ENCODE measurements around the gene LARGE1. TPM values are rescaled to one million over a fixed set of nuclear protein-coding genes. Genes with fewer than 3 reads are reported as not detected.

The LARGE1 gene
- total RNA-seq, 1 experiment from 2014 or later: 1.0 TPM

DNA sequence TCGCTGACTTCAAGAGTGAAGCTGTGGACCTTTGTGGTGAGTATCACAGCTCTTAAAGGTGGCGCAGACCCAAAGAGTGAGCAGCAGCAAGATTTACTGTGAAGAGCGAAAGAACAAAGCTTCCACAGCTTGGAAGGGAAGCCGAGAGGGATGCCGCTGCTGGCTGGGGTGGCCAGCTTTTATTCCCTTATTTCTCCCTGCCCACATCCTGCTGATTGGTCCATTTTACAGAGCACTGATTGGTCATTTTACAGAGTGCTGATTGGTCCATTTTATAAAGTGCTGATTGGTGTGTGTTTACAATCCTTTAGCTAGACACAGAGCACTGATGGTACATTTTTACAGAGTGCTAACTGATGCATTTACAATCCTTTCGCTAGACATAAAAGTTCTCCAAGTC, 353.8 kb downstream of the LARGE1 start:
- peak; percentile 6 for DNase-seq (ENCODE audit: low read depth)

DNA sequence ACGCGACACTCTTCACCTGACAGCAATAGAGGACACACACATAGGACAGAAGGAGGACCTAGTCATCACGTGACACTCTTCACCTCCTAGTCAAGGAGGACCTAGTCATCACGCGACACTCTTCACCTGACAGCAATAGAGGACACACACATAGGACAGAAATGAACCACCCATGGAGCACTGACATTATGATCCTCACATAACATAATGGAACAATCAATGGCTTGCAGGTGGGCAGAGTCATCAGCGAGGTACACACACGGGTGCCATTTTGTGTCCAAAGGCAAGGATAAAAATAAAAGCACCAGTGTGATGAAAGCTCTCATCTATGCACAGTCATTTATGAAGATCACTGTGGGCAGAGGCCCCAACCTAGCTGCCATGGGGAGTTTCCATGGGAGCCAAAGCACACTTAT, 354.7 kb downstream of the LARGE1 start:
- no peak for DNase-seq (ENCODE audit: low read depth)

DNA sequence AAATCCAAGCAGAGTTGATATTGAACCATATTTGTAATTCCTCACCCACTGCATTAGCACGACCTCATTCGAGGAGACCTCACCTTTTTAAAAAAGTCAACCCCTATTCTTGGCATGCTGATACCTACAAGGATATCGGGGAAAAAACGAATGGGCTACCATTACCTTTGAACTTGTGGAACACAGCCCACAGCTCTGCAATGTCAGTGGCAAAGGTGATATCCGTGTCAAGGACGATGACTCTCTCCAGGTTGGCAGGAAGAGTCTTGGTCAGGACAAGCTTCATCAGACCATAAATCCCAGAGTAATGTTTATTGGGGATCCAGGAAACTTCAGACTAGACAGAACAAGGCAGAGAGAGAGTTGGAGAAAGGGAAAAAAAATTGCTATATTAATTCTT, 355.6 kb downstream of the LARGE1 start:
- DNase-seq (ENCODE audit: low read depth): no peak

DNA sequence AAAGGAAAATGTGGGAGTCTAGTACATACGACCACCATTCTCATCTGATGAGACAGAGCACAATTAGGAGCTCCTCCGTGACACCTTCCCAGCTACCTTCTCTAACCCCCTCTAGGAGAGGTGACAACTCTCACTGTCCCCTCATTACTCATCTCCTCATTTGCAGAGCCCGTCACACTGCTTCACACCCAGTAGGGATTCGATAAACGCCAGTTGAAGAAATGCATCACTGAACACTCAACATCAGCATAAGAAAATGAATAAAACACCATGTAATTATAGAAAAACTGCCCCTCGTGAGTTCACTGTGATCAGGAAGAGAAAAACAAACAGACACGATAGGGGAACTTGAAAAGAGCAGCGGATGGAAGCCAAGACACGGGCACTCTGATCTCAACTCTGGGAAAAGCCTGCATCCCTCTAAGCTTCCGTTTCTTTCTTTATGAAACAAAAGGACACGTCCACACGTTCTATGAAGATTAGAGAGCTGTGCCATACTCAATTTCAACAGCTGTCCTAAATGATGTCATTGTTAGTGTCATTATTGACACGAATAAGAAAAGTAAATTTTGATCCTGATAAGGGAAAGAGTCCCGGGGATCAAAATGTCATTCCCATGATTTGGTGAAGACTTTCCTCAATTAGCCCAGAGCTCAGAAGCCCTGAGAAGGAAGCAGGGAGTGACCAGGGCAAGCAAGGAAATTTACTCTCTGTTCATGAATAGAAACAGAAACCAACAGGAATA, 356.9 kb downstream of the LARGE1 start:
- DNase-seq (ENCODE audit: low read depth): no peak

DNA sequence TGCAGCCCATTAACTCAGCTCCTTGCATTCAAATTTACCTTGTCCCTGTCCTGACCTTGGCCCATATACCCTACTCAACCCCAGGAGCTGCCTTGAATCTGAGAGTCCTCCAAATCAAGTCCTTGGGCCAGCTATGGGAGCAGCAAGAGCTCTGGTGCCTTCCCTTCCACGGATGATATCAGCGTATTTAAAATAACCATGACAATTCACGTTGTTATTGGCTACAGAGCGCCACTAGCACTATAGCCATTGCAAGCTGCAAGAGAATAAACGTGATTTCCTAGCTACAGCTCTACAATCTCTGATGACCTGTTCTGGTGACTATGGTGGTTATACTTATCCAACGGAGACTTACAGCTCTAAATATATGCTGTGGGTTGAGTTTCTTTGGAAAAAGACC, 357.8 kb downstream of the LARGE1 start:
- no peak for DNase-seq (ENCODE audit: low read depth)

DNA sequence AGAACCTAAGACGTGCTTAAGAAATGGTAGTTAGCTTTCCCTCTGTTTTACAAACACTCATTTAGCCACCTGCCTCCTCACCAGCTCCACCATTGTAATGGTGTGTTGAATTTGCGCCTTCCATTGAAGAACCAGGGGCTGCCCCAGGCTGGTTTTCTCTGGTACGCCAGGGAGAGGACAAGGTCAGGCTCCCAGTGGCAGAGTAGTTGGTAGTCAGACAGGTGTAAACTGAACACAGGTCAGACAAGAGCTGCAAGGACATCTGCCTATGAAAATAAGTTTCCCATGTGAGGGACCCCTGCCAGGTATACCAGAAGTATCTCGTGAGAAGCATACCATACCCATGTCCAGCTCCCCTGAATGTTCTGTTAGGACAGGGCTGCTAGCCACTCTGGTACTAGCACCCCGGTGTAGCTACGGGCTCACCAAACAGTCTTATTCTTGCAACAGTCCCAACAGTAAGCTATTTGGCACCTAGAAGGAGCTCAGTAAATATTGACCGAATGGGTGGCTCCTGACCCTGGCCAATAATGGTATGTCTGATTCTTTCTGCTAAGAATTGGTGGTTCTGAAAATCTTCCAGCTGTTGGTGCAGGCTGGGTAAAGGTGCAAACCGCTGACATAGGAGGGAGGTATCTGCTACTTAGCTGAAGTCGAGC, 359.0 kb downstream of the LARGE1 start:
- no peak for DNase-seq (ENCODE audit: low read depth)

DNA sequence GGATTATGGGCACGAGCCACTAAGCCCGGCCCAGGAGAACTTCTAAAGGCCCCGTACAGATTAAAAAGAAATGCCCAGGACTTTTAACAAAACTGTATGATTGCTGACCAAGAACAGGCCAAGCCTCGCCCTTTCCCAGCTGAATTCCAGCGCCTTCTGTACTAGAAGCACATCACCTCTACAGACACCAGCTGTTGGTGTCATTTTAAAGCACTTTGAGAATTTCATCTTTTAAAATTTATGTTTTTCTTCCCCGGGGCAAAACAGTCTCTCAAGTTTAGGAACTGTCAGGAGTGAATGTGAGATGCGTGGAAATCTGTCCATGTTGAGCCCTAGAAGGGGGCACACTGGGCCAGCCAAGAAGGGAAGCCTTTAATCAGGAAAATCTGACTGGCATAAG, 362.4 kb downstream of the LARGE1 start:
- DNase-seq (ENCODE audit: low read depth): no peak

DNA sequence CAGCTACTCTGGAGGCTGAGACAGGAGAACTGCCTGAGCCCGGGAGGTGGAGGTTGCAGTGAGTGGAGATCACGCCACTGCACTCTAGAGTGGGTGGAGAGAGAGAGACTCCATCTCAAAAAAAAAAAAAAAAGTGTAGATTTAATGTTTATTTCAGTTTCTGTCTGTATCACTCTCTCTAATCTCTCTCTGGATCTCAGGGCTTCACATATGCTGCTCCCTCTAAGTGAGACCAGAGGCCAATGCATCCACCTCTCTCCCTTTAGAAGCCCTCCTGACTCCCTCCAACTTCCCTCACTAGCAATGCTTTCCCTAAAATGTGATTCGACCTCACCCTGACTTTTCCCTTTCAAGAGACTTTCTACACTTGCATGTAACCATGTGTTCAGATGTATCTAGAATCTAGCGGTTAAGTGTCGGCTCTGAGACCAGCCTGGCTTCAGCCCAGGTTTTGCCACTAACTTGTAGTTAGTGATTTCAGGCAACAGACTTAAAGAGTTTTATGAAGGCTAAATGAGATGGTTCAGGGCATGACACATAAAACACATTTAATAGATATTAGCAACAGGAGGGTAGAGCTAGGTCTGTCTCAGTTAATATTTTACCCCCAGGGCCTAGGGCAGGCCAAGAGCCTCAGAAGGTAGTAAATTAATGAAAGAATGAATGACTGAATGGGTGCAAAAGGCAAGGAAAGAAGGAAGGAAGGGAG, 364.3 kb downstream of the LARGE1 start:
- DNase-seq (ENCODE audit: low read depth): no peak

DNA sequence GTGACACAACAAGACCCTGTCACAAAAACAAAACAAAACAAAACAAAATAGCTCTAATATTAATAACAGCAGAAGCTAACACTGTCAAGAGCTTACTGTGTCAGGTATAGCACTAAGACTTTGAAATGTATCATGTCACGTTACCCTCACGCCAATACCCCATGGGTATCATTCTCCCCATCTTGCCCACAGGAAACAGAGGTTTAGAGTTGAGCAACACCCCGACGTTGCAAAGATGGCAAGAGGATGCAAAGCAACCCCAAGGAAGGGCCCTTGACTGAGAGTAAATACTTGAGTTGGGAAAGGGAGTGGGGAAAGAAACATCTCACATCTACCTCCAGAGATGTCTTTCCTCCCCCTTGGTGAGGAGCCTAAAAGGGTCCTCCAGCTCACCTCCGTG, 366.8 kb downstream of the LARGE1 start:
- DNase-seq (ENCODE audit: low read depth): no peak

DNA sequence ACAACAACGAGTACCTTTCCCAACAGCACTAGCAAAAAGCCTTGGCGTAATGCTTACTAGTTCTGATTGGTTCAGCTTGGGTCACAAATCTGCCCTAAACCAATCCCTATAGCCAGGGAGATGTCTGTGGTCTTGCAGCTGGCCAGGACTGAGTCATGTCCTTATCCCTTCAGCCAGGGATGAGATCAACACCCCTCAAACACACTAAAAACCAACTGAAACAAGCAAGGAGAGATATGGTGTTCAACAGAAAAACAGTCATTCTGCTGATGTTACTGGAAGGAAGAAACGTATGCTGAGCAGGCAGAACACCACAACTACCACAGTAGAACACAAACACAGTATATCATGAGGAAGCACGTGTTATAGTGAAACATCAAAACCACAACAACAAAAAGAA, 375.6 kb downstream of the LARGE1 start:
- peak; percentile 2 for DNase-seq (ENCODE audit: low read depth)

DNA sequence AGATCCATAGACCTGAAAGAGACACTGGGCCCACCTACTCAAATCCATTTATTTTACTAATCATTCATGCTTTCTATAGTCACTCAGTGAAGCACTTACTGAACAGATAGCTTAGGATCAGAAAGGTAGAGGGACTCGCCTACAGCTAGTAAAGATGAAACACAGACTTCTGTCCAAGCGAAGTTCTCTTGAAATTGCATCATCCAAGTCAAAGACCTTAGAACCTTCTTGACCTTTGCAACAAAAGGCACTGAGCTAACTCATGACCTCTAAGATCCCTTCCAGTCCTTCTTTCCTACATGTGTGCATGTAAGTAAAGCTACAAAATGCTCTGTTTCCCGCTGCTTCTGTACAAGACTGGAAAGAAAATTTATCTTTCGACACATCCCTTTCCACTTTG, 377.6 kb downstream of the LARGE1 start:
- DNase-seq (ENCODE audit: low read depth): no peak

DNA sequence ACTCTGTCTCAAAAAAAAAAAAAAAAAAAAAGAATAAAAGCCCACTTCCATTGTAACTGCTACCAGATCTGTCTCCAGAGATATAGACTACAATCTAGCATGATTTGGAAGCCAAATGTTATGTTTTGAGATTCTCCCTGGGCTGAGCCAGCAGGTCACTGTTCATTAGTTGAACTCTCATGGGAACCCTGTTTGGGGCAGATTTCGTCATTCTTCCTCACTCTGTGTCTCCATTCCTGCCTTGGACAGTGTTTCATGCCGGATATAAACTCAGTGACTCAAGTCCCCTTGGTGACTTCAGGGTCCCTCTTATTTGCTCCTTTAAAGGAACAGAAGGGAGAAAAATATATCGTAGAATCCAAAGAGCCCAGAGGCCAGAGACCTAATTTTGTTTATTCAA, 378.1 kb downstream of the LARGE1 start:
- no peak for DNase-seq (ENCODE audit: low read depth)

DNA sequence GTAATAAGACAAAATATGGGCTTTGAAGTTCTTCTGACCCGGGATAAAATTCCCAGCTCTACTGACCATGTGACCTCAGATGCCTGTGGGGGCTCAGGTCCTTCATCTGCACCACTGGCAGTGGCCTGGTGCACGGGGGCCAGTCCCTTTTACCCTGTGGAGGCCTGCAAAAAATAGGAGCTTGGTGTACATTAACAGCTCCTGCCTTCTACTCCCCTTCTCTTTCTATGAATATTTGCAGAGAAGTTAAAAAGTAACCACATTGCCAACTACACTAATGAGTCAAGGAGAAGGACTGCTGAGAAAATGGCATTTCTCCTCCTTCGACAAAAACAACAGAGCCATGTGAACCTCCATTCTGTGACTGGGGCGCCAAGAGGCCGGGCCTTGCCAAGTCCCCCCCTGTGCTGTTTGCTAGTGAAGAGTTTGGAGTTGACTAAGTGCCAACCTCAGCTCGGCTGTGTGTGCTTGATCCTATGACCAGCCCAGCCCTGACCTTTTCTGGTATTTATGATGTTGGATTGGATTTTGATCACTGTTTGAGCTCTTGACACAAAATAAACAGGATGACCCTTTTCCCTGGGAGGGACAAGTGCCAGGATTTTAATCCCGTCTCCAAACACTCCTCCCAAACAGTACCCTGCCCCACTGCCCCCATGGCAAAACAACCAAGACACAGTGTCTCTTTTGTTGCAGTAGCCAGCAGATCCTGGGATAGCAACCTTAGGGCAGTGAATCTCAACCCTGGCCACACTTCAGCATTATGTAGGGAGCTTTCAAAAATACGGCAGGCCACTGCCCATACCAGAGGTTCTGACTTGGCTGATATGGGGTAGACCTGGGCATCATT, 380.1 kb downstream of the LARGE1 start:
- DNase-seq (ENCODE audit: low read depth): no peak

DNA sequence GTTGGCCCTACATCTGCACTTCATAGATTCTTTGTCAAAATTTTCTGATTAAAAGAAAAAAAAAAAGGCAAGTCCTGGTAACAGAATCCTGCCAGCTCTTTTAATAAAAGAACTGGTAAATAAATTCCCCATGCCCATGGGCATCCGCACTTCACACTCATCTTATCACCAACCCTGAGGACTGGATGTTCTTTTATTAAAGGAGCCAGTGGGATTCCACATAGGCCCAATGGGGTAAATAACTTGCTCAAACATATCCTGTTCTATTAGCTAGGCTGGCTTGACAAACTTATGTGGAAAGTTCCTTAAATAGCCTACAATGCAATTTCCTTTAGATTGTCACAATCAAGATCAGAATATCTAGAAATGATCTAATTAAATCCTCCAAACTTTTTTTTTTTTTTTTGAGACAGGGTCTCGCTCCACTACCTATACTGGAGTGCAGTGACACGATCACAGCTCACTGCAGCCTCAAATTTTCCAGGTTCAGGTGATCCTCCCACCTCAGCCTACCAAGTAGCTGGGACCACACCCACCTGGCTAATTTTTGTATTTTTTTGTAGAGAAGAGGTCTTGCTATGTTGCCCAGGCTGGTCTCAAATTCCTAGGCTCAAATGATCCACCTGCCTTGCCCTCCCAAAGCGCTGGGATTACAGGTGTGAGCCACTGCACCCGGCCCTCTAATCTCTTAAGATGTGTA, 380.9 kb downstream of the LARGE1 start:
- no peak for DNase-seq (ENCODE audit: low read depth)

DNA sequence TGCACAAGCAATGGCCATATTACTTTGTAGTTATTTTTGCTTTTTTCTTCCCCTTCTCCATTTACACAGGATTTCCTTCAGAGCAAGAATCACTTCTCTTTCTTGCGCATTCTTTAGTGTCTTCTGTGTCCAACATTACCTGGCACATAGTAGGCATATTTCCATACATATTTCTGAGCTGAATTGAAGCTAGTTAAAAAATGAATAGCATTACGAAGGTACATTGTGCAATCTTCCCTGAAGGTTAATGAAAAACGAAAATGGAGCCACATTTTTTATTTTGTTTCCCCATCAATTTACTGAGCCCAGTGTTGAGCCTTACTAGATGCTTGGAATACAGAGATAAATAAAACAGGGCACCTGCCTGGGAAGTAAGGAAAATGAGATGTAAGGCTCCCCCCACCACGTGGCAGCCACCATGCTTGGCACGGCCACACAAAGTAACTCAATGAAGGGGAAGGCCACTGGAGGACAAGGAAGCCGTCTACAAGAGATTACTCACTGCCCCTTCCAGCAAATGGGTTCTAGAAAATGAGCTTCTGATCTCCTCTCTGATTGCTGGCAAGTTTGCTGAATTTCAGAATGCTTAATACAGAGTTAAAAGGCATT, 381.9 kb downstream of the LARGE1 start:
- no peak for DNase-seq (ENCODE audit: low read depth)

DNA sequence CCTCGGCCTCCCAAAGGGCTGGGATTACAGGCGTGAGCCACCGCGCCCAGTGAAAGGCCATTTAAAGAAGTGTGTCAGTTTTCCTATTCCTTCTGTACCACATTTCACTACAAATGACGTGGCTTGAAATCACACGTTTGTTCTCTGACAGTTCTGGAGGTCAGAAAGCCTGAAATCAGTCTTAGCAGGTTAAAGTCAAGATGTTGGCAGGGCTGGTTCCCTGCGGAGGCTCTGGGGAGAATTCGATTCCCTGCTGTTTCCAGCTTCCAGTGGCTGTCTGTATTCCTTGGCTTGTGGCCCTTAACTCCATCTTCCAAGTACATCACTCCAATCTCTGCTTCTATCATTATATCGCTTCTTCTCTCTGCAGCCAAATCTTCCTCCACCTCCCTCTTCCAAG, 383.2 kb downstream of the LARGE1 start:
- DNase-seq (ENCODE audit: low read depth): no peak

DNA sequence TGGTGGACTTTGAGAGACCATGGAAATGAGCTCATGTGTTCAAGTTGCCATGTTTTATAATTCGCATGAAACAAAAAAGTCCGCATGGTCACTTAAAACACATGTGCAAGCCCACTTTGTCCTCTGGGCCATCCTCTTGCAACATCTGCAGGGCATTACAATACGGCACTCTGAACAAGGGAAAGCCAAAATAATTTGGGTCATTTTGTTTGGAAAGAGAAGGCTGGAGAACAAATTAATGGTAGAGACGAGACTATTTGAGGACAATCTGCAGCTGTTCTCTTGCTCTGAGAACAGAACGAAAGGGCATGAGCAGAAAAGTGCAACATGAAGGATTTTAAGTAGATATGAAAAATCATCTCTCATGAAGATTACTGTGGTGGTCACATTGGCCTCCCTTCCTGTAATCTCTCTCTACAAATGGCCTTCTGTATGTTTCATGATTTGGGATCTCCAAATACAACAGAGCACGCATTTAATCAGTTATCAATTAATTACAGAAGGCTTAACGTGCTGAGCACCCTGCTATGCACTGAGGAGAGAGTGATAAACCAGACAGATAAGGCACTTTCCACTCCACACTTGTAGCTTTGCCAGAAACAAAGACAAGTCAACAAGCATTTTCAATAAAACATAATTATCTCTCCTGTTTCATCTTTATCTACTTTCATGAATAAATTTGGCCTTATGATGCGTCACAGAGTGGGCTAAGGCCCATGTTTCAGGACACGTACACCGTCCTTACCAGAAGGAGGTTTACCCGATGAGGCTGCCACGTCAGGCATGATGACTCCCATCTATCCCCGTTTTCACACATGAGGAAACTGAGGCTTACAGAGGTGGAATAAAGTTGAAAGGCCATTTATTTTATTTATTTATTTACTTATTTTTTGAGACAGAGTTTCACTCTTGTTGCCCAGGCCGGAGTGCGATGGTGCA, 384.1 kb downstream of the LARGE1 start:
- no peak for DNase-seq (ENCODE audit: low read depth)

DNA sequence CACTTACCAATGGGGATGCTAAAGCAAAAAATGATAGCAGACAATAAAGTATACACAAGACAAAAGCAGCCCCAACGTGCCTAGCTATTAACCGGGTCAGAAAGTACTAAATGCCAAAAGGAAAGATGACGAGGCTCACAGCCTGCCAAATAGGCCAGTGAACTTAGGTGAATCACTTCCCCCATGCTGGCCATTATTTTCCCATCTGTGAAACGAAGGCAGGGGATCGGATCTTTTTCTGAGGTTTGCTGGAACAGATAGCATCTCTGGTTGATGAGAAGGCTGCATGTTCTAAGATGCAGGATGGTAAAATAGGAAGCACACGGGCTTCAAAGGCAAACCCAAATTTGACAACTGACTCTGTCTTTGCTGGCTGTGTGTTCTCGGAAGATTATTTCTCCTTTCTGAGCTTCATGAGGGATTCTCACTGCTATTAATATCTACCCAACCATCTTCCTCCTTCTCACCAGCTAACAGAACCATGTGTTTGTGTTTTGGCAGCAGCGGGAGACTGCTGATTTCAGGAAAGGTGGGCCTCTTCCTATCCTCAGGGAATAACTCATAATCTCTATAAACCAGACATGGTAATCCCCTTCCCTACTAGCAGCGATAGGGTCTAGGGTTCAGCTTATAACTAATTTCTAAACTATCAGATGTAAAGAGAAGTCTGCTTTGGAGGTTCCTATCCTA, 390.7 kb downstream of the LARGE1 start:
- DNase-seq (ENCODE audit: low read depth): peak; percentile 45

DNA sequence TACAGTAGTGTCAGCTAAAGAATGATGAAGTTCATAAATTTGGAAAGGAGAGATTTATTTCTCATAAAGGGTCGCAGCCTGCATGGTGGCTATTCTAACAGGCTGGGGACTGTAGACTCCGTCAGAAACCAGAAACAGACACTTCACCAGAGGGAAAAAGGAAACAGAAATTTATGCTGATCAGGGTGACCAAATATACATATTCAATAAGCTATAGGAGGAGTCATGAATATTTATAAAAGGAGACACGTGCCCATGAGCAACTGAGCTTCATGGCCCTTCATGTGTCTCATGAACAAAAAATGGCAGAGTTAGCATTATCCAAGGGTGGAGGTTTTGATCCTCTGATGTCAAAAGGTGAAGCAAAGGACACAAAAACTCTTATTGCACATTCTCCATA, 392.1 kb downstream of the LARGE1 start:
- DNase-seq (ENCODE audit: low read depth): no peak
